Lower lobe of right lung (tissue), 2 donors: Measurements from ENCODE around the gene CA12. TPM values are rescaled to one million over a fixed set of nuclear protein-coding genes. Genes with fewer than 3 reads are reported as not detected.

ENCODE experiments used
- ATAC-seq, 2 donors: fragments of 200-7000 bp; cut with Tn5 transposase; one replicate each; pipeline ENCODE4 v1.9.1; 2020 to 2022; ENCODE audit warnings: mild to moderate bottlenecking in 2 of 2, moderate library complexity in 2 of 2
- DNase-seq: peaks from one replicate; pipeline ENCODE4 v3.0.0-alpha.2; 2020
- H3K27ac ChIP-seq: fragments of 200-600 bp; one replicate; pipeline ENCODE4 v1.8.0; 2022
- H3K27me3 ChIP-seq: fragments of 200-600 bp; one replicate; pipeline ENCODE4 v1.8.0; 2022; ENCODE audit warnings: low read depth
- H3K36me3 ChIP-seq: fragments of 200-600 bp; one replicate; pipeline ENCODE4 v1.8.0; 2022; ENCODE audit warnings: mild to moderate bottlenecking
- H3K4me1 ChIP-seq: fragments of 200-600 bp; one replicate; pipeline ENCODE4 v1.8.0; 2022
- H3K4me3 ChIP-seq: fragments of 200-600 bp; one replicate; pipeline ENCODE4 v1.8.0; 2022; ENCODE audit warnings: mild to moderate bottlenecking
- H3K9me3 ChIP-seq: fragments of 200-600 bp; one replicate; pipeline ENCODE4 v1.8.0; 2022
- CTCF ChIP-seq: fragments of 200-600 bp; IDR thresholded peaks from one replicate; pipeline ENCODE4 v1.8.0; 2022; ENCODE audit warnings: antibody characterized with exemption, mild to moderate bottlenecking
- intact Hi-C: fragments of 100-400 bp; cut with DNase I; formaldehyde crosslinking; loops from one replicate; pipeline ENCODE4 v1.11.0; 2022
- total RNA-seq: library from RNA; stranded (reverse); fragmentation: NEBNext Ultra II Directional; extraction: Animal tissue kit (Norgen Biotek cat#: 25700); gene quantifications from one replicate; pipeline ENCODE4 v1.2.1, GENCODE V29; 2021
- donor health status: DM: no; HTN: yes; CAD: no; lungs with severe emphysema.

CA12 gene
- total RNA-seq, 1 donor from 2014 or later: 4.9 TPM

GRCh38 chr15:63353261-63353660 lies 28.4 kb downstream of the CA12 start:
- no peak for TF ChIP-seq CTCF
- no peak overlapping the region for H3K4me3 ChIP-seq
- peaks cover 1% of the 10 kb centered on the region for H3K4me1 ChIP-seq
- intact Hi-C loops: no loop called here
- H3K27me3 ChIP-seq: no peaks in the 10 kb centered on the region
- ATAC-seq (no peak), DNase-seq (no peak)
- H3K27ac ChIP-seq: no peak overlapping the region
- no peaks in the 10 kb centered on the region for H3K36me3 ChIP-seq
- H3K9me3 ChIP-seq: no peaks in the 10 kb centered on the region

GRCh38 chr15:63352808-63353207 lies 28.8 kb downstream of the CA12 start:
- no peak overlapping the region for H3K4me3 ChIP-seq
- no peaks in the 10 kb centered on the region for H3K9me3 ChIP-seq
- no peaks in the 10 kb centered on the region for H3K27me3 ChIP-seq
- no peak overlapping the region for H3K27ac ChIP-seq
- ATAC-seq: no peak
- no peak for TF ChIP-seq CTCF
- H3K36me3 ChIP-seq: no peaks in the 10 kb centered on the region
- DNase-seq: no peak
- intact Hi-C loops: no loop called here
- H3K4me1 ChIP-seq: peaks cover 4% of the 10 kb centered on the region

GRCh38 chr15:63351170-63351569 lies 30.5 kb downstream of the CA12 start:
- Histone ChIP-seq H3K4me1 (peaks cover 4% of the 10 kb centered on the region), H3K9me3 (no peaks in the 10 kb centered on the region), H3K27ac (no peak overlapping the region), H3K4me3 (no peak overlapping the region), H3K36me3 (no peaks in the 10 kb centered on the region), H3K27me3 (no peaks in the 10 kb centered on the region)
- DNase-seq (no peak), ATAC-seq (no peak)
- no peak for TF ChIP-seq CTCF
- intact Hi-C loops: no loop called here

- H3K4me1 ChIP-seq: peaks cover 4% of the 10 kb centered on the region
- DNase-seq (no peak), ATAC-seq (no peak)
- H3K9me3 ChIP-seq: no peaks in the 10 kb centered on the region
- no peaks in the 10 kb centered on the region for H3K27me3 ChIP-seq
- intact Hi-C loops: no loop called here
- no peaks in the 10 kb centered on the region for H3K36me3 ChIP-seq
- no peak overlapping the region for H3K27ac ChIP-seq
- no peak overlapping the region for H3K4me3 ChIP-seq
- TF ChIP-seq CTCF: no peak
These were observed 31.4 kb downstream of the CA12 start for GRCh38 chr15:63350178-63350621.

GRCh38 chr15:63349621-63350020 lies 32.0 kb downstream of the CA12 start:
- ATAC-seq (no peak), DNase-seq (no peak)
- no peak overlapping the region for H3K27ac ChIP-seq
- no peak for TF ChIP-seq CTCF
- H3K9me3 ChIP-seq: no peaks in the 10 kb centered on the region
- intact Hi-C loops: no loop called here
- peaks cover 4% of the 10 kb centered on the region for H3K4me1 ChIP-seq
- H3K27me3 ChIP-seq: no peaks in the 10 kb centered on the region
- H3K4me3 ChIP-seq: no peak overlapping the region
- H3K36me3 ChIP-seq: no peaks in the 10 kb centered on the region

GRCh38 chr15:63349156-63349555 lies 32.5 kb downstream of the CA12 start:
- no peak overlapping the region for H3K4me3 ChIP-seq
- no peak for TF ChIP-seq CTCF
- intact Hi-C loops: no loop called here
- H3K27me3 ChIP-seq: no peaks in the 10 kb centered on the region
- no peaks in the 10 kb centered on the region for H3K36me3 ChIP-seq
- H3K9me3 ChIP-seq: no peaks in the 10 kb centered on the region
- DNase-seq (no peak), ATAC-seq (no peak)
- H3K27ac ChIP-seq: no peak overlapping the region
- H3K4me1 ChIP-seq: peaks cover 4% of the 10 kb centered on the region
